Coronary artery (tissue), 2 donors: ENCODE data around the gene HAPLN3.

Source experiments
- DNase-seq: peaks from one replicate; pipeline ENCODE4 v3.0.0-alpha.2; 2017; ENCODE audit warnings: low spot score
- H3K27ac ChIP-seq, 2 donors: fragments of 200-600 bp; sonication (generic); one replicate each; pipeline ENCODE4 v1.5.1; 2016 to 2019
- H3K4me3 ChIP-seq: fragments of 200-600 bp; sonication (generic); 2 replicates; pipeline ENCODE4 v1.5.1; 2016; ENCODE audit warnings: mild to moderate bottlenecking, moderate library complexity
- CTCF ChIP-seq: fragments of 200-600 bp; sonication (generic); IDR thresholded peaks from one replicate; pipeline ENCODE4 v1.5.1; 2019; ENCODE audit warnings: antibody characterized with exemption

Gene HAPLN3

GRCh38 chr15:88859550-88859949 is 35.8 kb downstream of the HAPLN3 start:
- TF ChIP-seq CTCF = no peak
- Histone ChIP-seq H3K27ac (no peak overlapping the region), H3K4me3 (no peak overlapping the region)
- no peak for DNase-seq

GRCh38 chr15:88858934-88859333 is 36.4 kb downstream of the HAPLN3 start:
- H3K4me3 ChIP-seq = no peak overlapping the region
- no peak overlapping the region for H3K27ac ChIP-seq
- DNase-seq = no peak
- TF ChIP-seq CTCF = no peak

GRCh38 chr15:88852476-88852875 is 42.9 kb downstream of the HAPLN3 start:
- TF ChIP-seq CTCF = no peak
- H3K4me3 ChIP-seq = no peak overlapping the region
- no peak for DNase-seq

GRCh38 chr15:88849376-88850072 is 45.8 kb downstream of the HAPLN3 start:
- TF ChIP-seq CTCF = no peak
- H3K27ac ChIP-seq = no peak overlapping the region
- DNase-seq = no peak
- H3K4me3 ChIP-seq = no peak overlapping the region

More at GRCh38 chr15:88852476-88852875, 42.9 kb downstream of the HAPLN3 start:
- no peak overlapping the region for H3K27ac ChIP-seq

- DNase-seq = no peak
- Histone ChIP-seq H3K4me3 (no peak overlapping the region), H3K27ac (no peak overlapping the region)
- no peak for TF ChIP-seq CTCF
Measured at GRCh38 chr15:88848203-88848602, 47.1 kb downstream of the HAPLN3 start.

- H3K27ac ChIP-seq = no peak overlapping the region
- H3K4me3 ChIP-seq = no peak overlapping the region
- TF ChIP-seq CTCF = no peak
- DNase-seq = no peak
Measured at GRCh38 chr15:88847144-88847543, 48.2 kb downstream of the HAPLN3 start.

- TF ChIP-seq CTCF = no peak
- Histone ChIP-seq H3K4me3 (no peak overlapping the region), H3K27ac (no peak overlapping the region)
- DNase-seq = no peak
Measured at GRCh38 chr15:88845616-88846015, 49.7 kb downstream of the HAPLN3 start.
